ENCODE measurements around the gene POU3F1. TPM values are rescaled to one million over a fixed set of nuclear protein-coding genes. Genes with fewer than 3 reads are reported as not detected.

POU3F1 gene
- total RNA-seq, 1 donor from 2014 or later = not detected

DNA sequence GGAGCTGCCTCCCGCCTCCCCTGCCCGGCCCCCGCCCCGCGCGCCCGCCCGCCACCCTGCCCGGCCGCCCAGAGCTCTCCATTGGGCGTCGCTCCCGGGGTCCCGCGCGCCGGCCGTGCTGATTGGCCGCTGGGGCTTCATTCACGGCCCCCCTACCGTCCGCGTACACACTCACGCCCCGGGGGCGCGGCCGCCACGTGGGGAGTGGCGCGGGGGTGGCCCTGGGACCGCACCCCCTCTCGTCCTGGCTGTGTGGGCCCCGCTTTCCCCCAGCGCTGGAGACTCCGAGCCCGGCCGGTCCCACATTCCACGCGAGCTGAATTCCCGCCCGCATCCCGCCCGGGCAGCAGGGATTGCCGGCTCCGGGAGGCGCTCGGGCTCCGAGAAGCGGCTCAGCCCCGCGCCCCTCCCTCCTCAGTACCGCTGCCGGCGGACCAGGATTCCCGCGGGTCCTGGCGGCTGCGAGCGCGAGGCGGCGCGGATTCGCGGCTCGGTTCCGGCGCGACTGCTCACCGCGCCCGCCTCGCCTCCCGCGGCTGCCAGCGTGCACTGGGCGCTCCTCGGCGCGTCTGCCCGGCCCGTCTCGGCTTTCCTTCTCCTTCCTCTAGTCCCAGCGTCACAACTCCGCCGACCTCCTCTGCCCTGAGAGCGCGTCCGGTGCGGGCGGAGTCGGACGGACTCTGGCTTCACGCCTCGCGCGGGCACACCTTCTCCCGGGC lies 450 bp upstream of the POU3F1 start:
- peak; percentile 93 to 94 for ATAC-seq
- Histone ChIP-seq H3K4me1 (peaks cover 28% of the 10 kb centered on the region), H3K27me3 (ENCODE audit: low read depth) (peaks cover 53% of the 10 kb centered on the region), H3K9me3 (no peaks in the 10 kb centered on the region), H3K36me3 (no peaks in the 10 kb centered on the region), H3K4me3 (peak overlapping the region; percentile 73), H3K27ac (no peak overlapping the region)
- peak; percentile 83 for DNase-seq
- intact Hi-C loops (cut with DNase I) = no loop called here
- TF ChIP-seq, protein P1, sequence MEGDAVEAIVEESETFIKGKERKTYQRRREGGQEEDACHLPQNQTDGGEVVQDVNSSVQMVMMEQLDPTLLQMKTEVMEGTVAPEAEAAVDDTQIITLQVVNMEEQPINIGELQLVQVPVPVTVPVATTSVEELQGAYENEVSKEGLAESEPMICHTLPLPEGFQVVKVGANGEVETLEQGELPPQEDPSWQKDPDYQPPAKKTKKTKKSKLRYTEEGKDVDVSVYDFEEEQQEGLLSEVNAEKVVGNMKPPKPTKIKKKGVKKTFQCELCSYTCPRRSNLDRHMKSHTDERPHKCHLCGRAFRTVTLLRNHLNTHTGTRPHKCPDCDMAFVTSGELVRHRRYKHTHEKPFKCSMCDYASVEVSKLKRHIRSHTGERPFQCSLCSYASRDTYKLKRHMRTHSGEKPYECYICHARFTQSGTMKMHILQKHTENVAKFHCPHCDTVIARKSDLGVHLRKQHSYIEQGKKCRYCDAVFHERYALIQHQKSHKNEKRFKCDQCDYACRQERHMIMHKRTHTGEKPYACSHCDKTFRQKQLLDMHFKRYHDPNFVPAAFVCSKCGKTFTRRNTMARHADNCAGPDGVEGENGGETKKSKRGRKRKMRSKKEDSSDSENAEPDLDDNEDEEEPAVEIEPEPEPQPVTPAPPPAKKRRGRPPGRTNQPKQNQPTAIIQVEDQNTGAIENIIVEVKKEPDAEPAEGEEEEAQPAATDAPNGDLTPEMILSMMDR (IDR thresholded peaks at IDR 0.05) = no peak

DNA sequence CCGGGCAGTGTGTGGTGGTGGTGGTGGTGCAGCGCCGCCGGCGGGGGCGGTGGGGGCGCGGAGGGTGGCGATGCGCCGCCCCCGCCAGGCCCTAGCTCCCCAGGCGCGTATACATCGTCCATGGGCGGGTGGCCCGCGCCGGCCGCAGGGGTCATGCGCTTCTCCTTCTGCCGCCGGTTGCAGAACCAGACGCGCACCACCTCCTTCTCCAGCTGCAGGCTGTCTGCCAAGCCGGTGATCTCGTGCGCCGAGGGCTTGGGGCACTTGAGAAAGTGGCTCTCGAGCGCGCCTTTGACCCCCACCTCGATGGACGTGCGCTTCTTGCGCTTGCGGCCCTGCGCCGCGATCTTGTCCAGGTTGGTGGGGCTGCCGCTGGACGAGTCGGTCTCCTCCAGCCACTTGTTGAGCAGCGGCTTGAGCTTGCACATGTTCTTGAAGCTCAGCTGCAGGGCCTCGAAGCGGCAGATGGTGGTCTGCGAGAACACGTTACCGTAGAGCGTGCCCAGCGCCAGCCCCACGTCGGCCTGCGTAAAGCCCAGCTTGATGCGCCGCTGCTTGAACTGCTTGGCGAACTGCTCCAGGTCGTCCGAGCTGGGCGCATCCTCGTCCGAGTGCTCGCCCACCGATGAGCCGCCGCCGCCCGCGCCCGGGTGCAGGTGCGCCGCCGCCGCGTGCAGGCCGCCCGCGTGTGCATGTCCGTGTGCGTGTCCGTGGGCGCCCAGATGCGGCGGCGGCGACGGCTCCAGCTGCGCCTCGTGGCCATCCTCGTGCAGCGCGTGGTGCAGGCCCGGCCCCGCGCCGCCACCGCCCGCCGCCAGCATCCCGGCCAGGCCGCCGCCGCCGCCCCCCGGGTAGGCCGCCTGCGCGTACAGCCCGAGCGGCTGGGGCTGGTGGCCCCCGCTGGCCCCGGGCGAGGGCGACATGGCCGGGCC lies 926 bp downstream of the POU3F1 start:
- H3K4me3 ChIP-seq = peak overlapping the region; percentile 21
- intact Hi-C loops (cut with DNase I) = no loop called here
- TF ChIP-seq, protein P1 (IDR thresholded peaks at IDR 0.05) = no peak
- ATAC-seq = no peak
- peaks cover 67% of the 10 kb centered on the region for H3K27me3 ChIP-seq (ENCODE audit: low read depth)
- H3K9me3 ChIP-seq = no peaks in the 10 kb centered on the region
- DNase-seq = peak; percentile 57
- peaks cover 28% of the 10 kb centered on the region for H3K4me1 ChIP-seq
- no peak overlapping the region for H3K27ac ChIP-seq
- no peaks in the 10 kb centered on the region for H3K36me3 ChIP-seq

DNA sequence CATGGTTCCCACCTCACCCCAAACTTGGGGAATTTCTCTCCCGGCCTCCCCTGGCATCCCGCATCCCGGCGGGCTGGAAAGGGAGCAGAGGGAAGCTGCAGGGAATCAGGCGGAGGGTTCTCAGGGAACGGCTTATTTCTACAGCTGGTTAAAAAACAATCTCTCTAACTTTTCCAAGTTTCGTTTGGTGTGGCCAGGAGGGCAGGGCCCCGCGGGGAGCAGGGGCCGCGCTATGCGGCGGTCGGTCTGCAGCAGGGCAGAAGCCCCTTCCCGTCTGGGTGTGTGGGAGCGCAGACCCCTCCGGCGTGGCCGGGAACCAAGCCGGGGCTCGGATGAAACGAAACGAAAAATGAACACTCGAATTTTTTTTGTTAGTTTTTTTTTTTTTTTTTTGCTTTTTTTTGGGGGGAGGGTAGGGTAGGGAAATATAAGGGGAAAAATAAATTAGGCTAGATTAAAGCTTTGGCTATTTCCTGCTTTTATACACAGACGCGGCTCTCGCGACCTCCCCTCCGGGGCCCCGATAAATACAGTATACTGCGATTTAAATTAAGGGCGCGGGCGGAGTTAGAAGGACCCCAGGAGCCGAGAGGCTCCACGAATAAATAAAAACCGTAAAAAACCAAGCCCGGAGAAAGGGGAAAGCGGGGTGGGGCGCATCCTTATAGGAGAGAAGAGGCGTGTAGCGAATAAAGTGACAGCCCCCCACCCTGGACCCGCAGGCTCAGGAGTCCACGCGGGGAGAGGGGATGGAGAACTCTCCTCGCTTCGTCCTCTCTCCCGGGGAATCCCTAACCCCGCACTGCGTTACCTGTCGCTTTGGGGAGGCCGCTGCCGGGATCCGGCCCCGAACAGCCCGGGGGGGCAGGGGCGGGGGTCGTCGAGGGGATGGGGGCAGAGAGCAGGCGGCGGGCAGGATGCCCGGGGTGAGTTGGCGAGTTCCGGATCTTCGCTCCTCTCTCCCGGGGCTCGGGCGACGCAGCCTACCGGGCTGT lies 2.1 kb downstream of the POU3F1 start:
- H3K4me1 ChIP-seq = peaks cover 28% of the 10 kb centered on the region
- TF ChIP-seq, protein P1 (IDR thresholded peaks at IDR 0.05) = no peak
- DNase-seq = no peak
- no peak for ATAC-seq
- peak overlapping the region; percentile 19 for H3K4me3 ChIP-seq
- no peaks in the 10 kb centered on the region for H3K36me3 ChIP-seq
- peaks cover 71% of the 10 kb centered on the region for H3K27me3 ChIP-seq (ENCODE audit: low read depth)
- H3K9me3 ChIP-seq = no peaks in the 10 kb centered on the region
- intact Hi-C loops (cut with DNase I) = no loop called here
- no peak overlapping the region for H3K27ac ChIP-seq

DNA sequence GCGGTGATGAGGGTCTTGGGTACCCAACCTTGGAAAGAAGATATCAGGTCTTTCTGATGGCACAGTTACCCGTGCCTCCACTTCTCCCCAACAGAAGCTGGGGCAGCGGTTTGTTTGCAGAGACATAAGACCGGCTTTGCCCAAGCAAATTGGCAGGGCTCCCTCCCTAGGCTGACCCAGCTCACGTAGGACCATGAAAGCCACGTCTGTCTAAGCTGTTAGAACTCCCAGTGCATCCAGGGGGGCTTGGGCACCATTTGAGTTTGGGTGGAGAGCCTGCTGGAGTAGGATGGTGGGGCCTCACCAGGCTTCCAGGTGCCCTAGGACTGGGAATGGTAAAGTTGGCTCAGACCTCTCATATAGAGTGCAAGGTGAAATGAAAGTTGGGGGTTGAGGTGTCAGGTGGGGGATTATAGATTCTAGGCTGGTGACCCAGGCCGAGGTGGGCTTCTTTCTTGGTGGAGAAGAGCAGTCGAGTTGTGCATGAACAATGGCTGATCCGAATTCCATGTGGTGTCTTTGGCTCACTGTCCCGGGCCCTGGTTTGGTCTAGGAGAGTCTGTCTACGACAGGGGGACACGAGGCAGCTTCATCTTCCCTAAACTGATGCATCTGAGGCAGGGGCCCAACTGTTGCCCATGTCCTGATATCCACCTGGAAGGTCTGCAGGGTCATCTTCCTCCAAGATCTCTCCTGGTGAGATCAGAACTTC lies 3.4 kb downstream of the POU3F1 start:
- intact Hi-C loops (cut with DNase I) = no loop called here

More for the DNA sequence above, 3.4 kb downstream of the POU3F1 start:
- ATAC-seq (no peak), DNase-seq (no peak)
- Histone ChIP-seq H3K4me1 (peaks cover 26% of the 10 kb centered on the region), H3K27me3 (ENCODE audit: low read depth) (peaks cover 77% of the 10 kb centered on the region), H3K4me3 (no peak overlapping the region), H3K9me3 (no peaks in the 10 kb centered on the region), H3K36me3 (no peaks in the 10 kb centered on the region), H3K27ac (no peak overlapping the region)
- TF ChIP-seq, protein P1 (IDR thresholded peaks at IDR 0.05) = no peak

Data from lower lobe of right lung (tissue), 2 donors.